Measurements from ENCODE around the gene ARFIP2.

- TF ChIP-seq CTCF (conservative IDR thresholded peaks at IDR 0.05) (peak; percentile 72), EZH2 (IDR thresholded peaks at IDR 0.05; ENCODE audit: low read depth) (no peak)
Observed at GRCh38 chr11:6505577-6506240, 24.6 kb upstream of the ARFIP2 start.

All from PC-9 (cell line).